T-cell (primary cell): ENCODE data around the gene HES4. TPM values are rescaled to one million over a fixed set of nuclear protein-coding genes. Genes with fewer than 3 reads are reported as not detected.
"Not testable (repeated sequence)": the region's sequence is repeated elsewhere in the genome, so short reads cannot be mapped to it uniquely, and the experiment has no call there.

Experiments used
- ATAC-seq, 4 experiments: fragments of 200-7000 bp in 3 of 4; fragments of 150-1000 bp in 1 of 4; cut with Tn5 transposase; replicated peaks in 1 of 4; 1 replicate in 3 of 4; 2 replicates in 1 of 4; pipeline ENCODE4 v1.10.0; 2021; ENCODE audit warnings: moderate library complexity in 3 of 4, mild to moderate bottlenecking in 2 of 4, moderate number of reproducible peaks in 1 of 4
- CTCF ChIA-PET, 2 donors: fragments of 300-600 bp; sonication (Branson Sonifier 250); formaldehyde crosslinking; loops; one replicate each; lab custom pipeline; 2022; ENCODE audit warnings: antibody characterized with exemption in 2 of 2; lab: Charles Lee
- POLR2A ChIA-PET, 2 donors: fragments of 300-600 bp; sonication (Branson Sonifier 250); formaldehyde crosslinking; loops; one replicate each; lab custom pipeline; 2022; ENCODE audit warnings: antibody characterized with exemption in 2 of 2; lab: Charles Lee
- DNase-seq, 35 experiments: peaks; one replicate each; pipeline versions ENCODE4 v3.0.0 to v3.0.0-alpha.2; 2013 to 2023
- H3K27ac ChIP-seq: one replicate; pipeline ENCODE4 v1.5.1; 2013; ENCODE audit warnings: low read length
- H3K27me3 ChIP-seq, 2 experiments: replicated peaks in 1 of 2; 1 replicate in 1 of 2; 2 replicates in 1 of 2; pipeline versions ENCODE4 v1.6.1 to v1.7.0; 2013; ENCODE audit warnings: low read length in 1 of 2, mixed read lengths in 1 of 2; ENCODE audit not compliant: control insufficient read depth in 2 of 2, insufficient read depth in 2 of 2; ENCODE audit errors: extremely low read depth in 1 of 2
- H3K36me3 ChIP-seq, 2 donors: 1 replicate in 1 of 2; 2 replicates in 1 of 2; pipeline versions ENCODE4 v1.6.1 to v1.7.0; 2013; ENCODE audit warnings: low read length in 1 of 2; ENCODE audit not compliant: control insufficient read depth in 2 of 2, insufficient read depth in 1 of 2; ENCODE audit errors: extremely low read depth in 1 of 2
- H3K4me1 ChIP-seq, 2 experiments: 1 replicate in 1 of 2; 2 replicates in 1 of 2; pipeline versions ENCODE4 v1.6.1 to v1.7.0; 2013; ENCODE audit warnings: low read length in 2 of 2, mixed read lengths in 1 of 2; ENCODE audit not compliant: insufficient read depth in 2 of 2, control insufficient read depth in 1 of 2; ENCODE audit errors: extremely low read depth in 1 of 2
- H3K4me3 ChIP-seq, 2 donors: 1 replicate in 1 of 2; 2 replicates in 1 of 2; pipeline versions ENCODE4 v1.5.1 to v1.7.0; 2013; ENCODE audit warnings: mild to moderate bottlenecking in 2 of 2, low read length in 1 of 2, moderate library complexity in 1 of 2; ENCODE audit not compliant: control insufficient read depth in 1 of 2; ENCODE audit errors: extremely low read depth in 1 of 2
- H3K9me3 ChIP-seq: 2 replicates; pipeline ENCODE4 v1.7.0; 2013
- H3K27ac Mint-ChIP-seq, 2 donors: one replicate each; pipeline ENCODE4 v1.8.0; 2020 to 2021; ENCODE audit warnings: mild to moderate bottlenecking in 2 of 2, mixed read lengths in 2 of 2
- H3K27me3 Mint-ChIP-seq, 2 donors: one replicate each; pipeline ENCODE4 v1.8.0; 2021 to 2022; ENCODE audit warnings: mixed read lengths in 2 of 2
- H3K36me3 Mint-ChIP-seq: one replicate; pipeline ENCODE4 v1.8.0; 2021; ENCODE audit warnings: mixed read lengths
- H3K4me1 Mint-ChIP-seq, 3 donors: one replicate each; pipeline ENCODE4 v1.8.0; 2020 to 2022; ENCODE audit warnings: mixed read lengths in 3 of 3, mild to moderate bottlenecking in 1 of 3
- H3K4me3 Mint-ChIP-seq, 3 donors: one replicate each; pipeline ENCODE4 v1.8.0; 2020 to 2022; ENCODE audit warnings: mild to moderate bottlenecking in 3 of 3, mixed read lengths in 3 of 3, moderate library complexity in 3 of 3
- H3K9me3 Mint-ChIP-seq, 3 donors: one replicate each; pipeline ENCODE4 v1.8.0; 2020 to 2022; ENCODE audit warnings: mixed read lengths in 3 of 3
- WGBS: methylation state at CpG from one replicate; pipeline ENCODE4 v1.1.5; 2013; ENCODE audit warnings: missing lambda C conversion rate; ENCODE audit not compliant: insufficient coverage; 5-methylcytosine and 5-hydroxymethylcytosine counted together
- total RNA-seq, 35 experiments: library from RNA in 6 of 35; stranded (reverse) in 6 of 35; fragments of 120-200 nt in 1 of 35; gene quantifications; one replicate each; pipeline versions ENCODE4 v1.2.1 to v1.2.4 and lab custom pipeline; 2013 to 2026

The HES4 gene
- total RNA-seq, 5 donors from 2014 or later (not counting 1 experiment from before 2014, with no cell fraction given): 1.5 to 11.9 (median 2.6) TPM

GRCh38 chr1:1014799-1015681 is 15.1 kb upstream of the HES4 start:
- Histone ChIP-seq H3K36me3 (no peaks in the 10 kb centered on the region), H3K27me3 (peaks cover 0 to 5% of the 10 kb centered on the region in 2 experiments), H3K4me1 (peaks cover 9 to 43% of the 10 kb centered on the region in 2 experiments), H3K27ac (no peak overlapping the region), H3K4me3 (no peak overlapping the region), H3K9me3 (no peaks in the 10 kb centered on the region)
- CTCF ChIA-PET: interaction anchor here in 1 of 2 donors (1.1 kb wide), 1 partner anchor 26 kb away, joined by 4 read pairs; no protein-coding TSS in a partner anchor
- ATAC-seq (no peak), DNase-seq (peak in 1 of 35 experiments; percentile 0)
- Mint-ChIP-seq H3K9me3 (no peaks in the 10 kb centered on the region), H3K4me3 (peak overlapping the region; percentile 90 to 98 (median 91)), H3K4me1 (peaks cover 27 to 40% (median 34%) of the 10 kb centered on the region in 3 donors), H3K27me3 (no peaks in the 10 kb centered on the region), H3K36me3 (no peaks in the 10 kb centered on the region), H3K27ac (peak overlapping the region; percentile 97 to 98)
- WGBS: 82% methylated on average over 18 of the region's 20 CpGs
- POLR2A ChIA-PET: interaction anchor here in 1 of 2 donors (0.5 kb wide), 1 partner anchor 716 kb away, joined by 9 read pairs; no protein-coding TSS in a partner anchor

DNA sequence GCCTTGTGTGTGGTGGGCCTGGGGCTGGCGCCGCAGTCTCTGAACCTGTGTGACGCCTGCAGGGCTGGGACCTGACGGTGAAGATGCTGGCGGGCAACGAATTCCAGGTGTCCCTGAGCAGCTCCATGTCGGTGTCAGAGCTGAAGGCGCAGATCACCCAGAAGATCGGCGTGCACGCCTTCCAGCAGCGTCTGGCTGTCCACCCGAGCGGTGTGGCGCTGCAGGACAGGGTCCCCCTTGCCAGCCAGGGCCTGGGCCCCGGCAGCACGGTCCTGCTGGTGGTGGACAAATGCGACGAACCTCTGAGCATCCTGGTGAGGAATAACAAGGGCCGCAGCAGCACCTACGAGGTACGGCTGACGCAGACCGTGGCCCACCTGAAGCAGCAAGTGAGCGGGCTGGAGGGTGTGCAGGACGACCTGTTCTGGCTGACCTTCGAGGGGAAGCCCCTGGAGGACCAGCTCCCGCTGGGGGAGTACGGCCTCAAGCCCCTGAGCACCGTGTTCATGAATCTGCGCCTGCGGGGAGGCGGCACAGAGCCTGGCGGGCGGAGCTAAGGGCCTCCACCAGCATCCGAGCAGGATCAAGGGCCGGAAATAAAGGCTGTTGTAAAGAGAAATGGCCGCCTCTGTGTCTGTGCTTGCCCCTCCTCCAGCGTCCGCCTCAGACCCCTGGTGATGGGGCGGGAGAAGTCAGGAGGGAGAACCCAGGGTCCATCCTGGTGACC is 14.2 kb upstream of the HES4 start:
- no peaks in the 10 kb centered on the region for H3K9me3 ChIP-seq
- peak in 2 of 4 experiments; percentile 23 to 26 for ATAC-seq
- peak in 11 of 35 experiments; percentile 29 to 53 (median 41) for DNase-seq
- Mint-ChIP-seq H3K27ac (peak overlapping the region; percentile 97 to 98), H3K36me3 (no peaks in the 10 kb centered on the region), H3K4me3 (peak overlapping the region; percentile 90 to 98 (median 91)), H3K9me3 (no peaks in the 10 kb centered on the region), H3K27me3 (no peaks in the 10 kb centered on the region), H3K4me1 (peaks cover 27 to 39% (median 34%) of the 10 kb centered on the region in 3 donors)
- POLR2A ChIA-PET: interaction anchor here in 1 of 2 donors (0.6 kb wide), 1 partner anchor 260 kb away, joined by 3 read pairs; no protein-coding TSS in a partner anchor
- no peaks in the 10 kb centered on the region for H3K36me3 ChIP-seq
- H3K4me3 ChIP-seq: peak overlapping the region; percentile 74 to 93
- CTCF ChIA-PET: interaction anchor here in 1 of 2 donors (1.0 to 1.3 kb wide), 3 partner anchors 12 to 31 kb away, joined by 4 to 7 read pairs (median 4); no protein-coding TSS in a partner anchor
- H3K4me1 ChIP-seq: peaks cover 9 to 41% of the 10 kb centered on the region in 2 experiments
- 60% methylated on average over 37 of the region's 41 CpGs for WGBS
- H3K27me3 ChIP-seq: peaks cover 0 to 5% of the 10 kb centered on the region in 2 experiments
- H3K27ac ChIP-seq: peak overlapping the region; percentile 85

- peak; percentile 74 to 94 (median 90) for DNase-seq
- Histone ChIP-seq H3K27ac (peak within 1 kb of the TSS; percentile 85), H3K27me3 (peaks cover 0 to 5% of the 10 kb centered on the region in 2 experiments), H3K4me1 (peaks cover 9 to 35% of the 10 kb centered on the region in 2 experiments), H3K4me3 (peak within 1 kb of the TSS; percentile 74 to 93), H3K9me3 (no peaks in the 10 kb centered on the region), H3K36me3 (no peaks in the 10 kb centered on the region)
- Mint-ChIP-seq H3K9me3 (no peaks in the 10 kb centered on the region), H3K36me3 (no peaks in the 10 kb centered on the region), H3K27ac (peak within 1 kb of the TSS; percentile 97 to 98), H3K27me3 (peaks cover 0 to under 1% of the 10 kb centered on the region in 2 donors), H3K4me1 (peaks cover 27 to 38% (median 34%) of the 10 kb centered on the region in 3 donors), H3K4me3 (peak within 1 kb of the TSS; percentile 90 to 98 (median 91))
- peak; percentile 94 to 96 (median 94) for ATAC-seq
- 3% methylated on average over 19 of the region's 30 CpGs for WGBS
- POLR2A ChIA-PET: interaction anchor here in 1 of 2 donors (0.6 kb wide), 2 partner anchors 261 to 362 kb away, joined by 3 to 4 read pairs; partner anchors contain the start of gene AURKAIP1
- CTCF ChIA-PET: interaction anchor here (0.6 to 1.3 kb wide), 5 partner anchors 10 to 47 kb away, joined by 4 to 7 read pairs (median 5); partner anchors contain the start of gene PLEKHN1 (in 1 of the 2)
Measured at GRCh38 chr1:1013105-1013921, 13.4 kb upstream of the HES4 start, which contains the start of gene ISG15. ISG15 (plus strand) TSS chr1:1013497; CDS start chr1:1013574, 77 bp downstream.

DNA sequence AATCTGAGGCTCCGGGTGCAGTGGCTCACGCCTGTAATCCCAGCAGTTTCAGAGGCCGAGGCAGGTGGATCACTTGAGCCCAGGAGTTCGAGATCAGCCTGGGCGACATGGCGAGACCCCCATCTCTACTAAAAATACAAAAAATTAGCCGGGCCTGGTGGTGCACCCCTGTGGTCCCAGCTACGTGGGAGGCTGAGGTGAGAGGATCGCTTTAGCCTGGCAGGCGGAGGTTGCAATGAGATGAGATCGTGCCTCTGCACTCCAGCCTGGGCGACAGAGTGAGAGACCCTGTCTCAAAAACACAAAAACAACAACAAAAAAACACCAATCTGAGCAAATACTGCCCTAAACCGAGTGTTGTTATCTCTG is 12.8 kb upstream of the HES4 start:
- 90% methylated on average over 3 of the region's 13 CpGs for WGBS
- DNase-seq, H3K9me3 ChIP-seq, H3K36me3 Mint-ChIP-seq, H3K9me3 Mint-ChIP-seq, H3K27me3 ChIP-seq, H3K27me3 Mint-ChIP-seq, H3K36me3 ChIP-seq: not testable (repeated sequence)
- POLR2A ChIA-PET: interaction anchor here in 1 of 2 donors (0.6 kb wide), 1 partner anchor 363 kb away, joined by 4 read pairs; the partner anchor contains the start of gene AURKAIP1
- H3K4me3 ChIP-seq: peak overlapping the region; percentile 74 to 93
- H3K4me1 ChIP-seq: peaks cover 9 to 35% of the 10 kb centered on the region in 2 experiments
- H3K27ac Mint-ChIP-seq: peak overlapping the region; percentile 97 to 98
- peak overlapping the region; percentile 85 for H3K27ac ChIP-seq
- peaks cover 27 to 37% (median 34%) of the 10 kb centered on the region in 3 donors for H3K4me1 Mint-ChIP-seq
- CTCF ChIA-PET: interaction anchor here (0.6 to 1.0 kb wide), 4 partner anchors 9 to 46 kb away, joined by 4 to 5 read pairs (median 5); partner anchors contain the start of gene PLEKHN1 (in 1 of the 2)
- ATAC-seq: peak; percentile 2 to 15 (median 5)
- peak overlapping the region; percentile 90 to 98 (median 91) for H3K4me3 Mint-ChIP-seq

GRCh38 chr1:1011396-1011949 is 11.6 kb upstream of the HES4 start:
- no peak overlapping the region for H3K4me3 Mint-ChIP-seq
- H3K27me3 ChIP-seq: peaks cover 0 to 9% of the 10 kb centered on the region in 2 experiments
- POLR2A ChIA-PET: no interaction called here

More at GRCh38 chr1:1011396-1011949, 11.6 kb upstream of the HES4 start:
- ATAC-seq (no peak), DNase-seq (no peak)
- Histone ChIP-seq H3K4me3 (no peak overlapping the region), H3K27ac (no peak overlapping the region), H3K4me1 (peaks cover 9 to 31% of the 10 kb centered on the region in 2 experiments), H3K36me3 (no peaks in the 10 kb centered on the region), H3K9me3 (no peaks in the 10 kb centered on the region)
- no peaks in the 10 kb centered on the region for H3K9me3 Mint-ChIP-seq
- peaks cover 0 to 9% of the 10 kb centered on the region in 2 donors for H3K27me3 Mint-ChIP-seq
- peak overlapping the region in 1 of 2 donors; percentile 57 for H3K27ac Mint-ChIP-seq
- WGBS: 69% methylated on average over 12 of the region's 14 CpGs
- CTCF ChIA-PET: no interaction called here
- H3K4me1 Mint-ChIP-seq: peaks cover 22 to 31% (median 28%) of the 10 kb centered on the region in 3 donors
- no peaks in the 10 kb centered on the region for H3K36me3 Mint-ChIP-seq
